HL-60/S4 treated with retinoic acid at 250 ng/mL for 4 days and 3 days (cell line): ENCODE measurements around the gene PRUNE1.

Experiments
- in situ Hi-C: fragments of 300-500 bp; cut with MboI; formaldehyde crosslinking; loops from 2 replicates; pipeline ENCODE4 v1.7.0; 2022; ENCODE audit warnings: low sequenced_read_pairs

Gene PRUNE1

DNA sequence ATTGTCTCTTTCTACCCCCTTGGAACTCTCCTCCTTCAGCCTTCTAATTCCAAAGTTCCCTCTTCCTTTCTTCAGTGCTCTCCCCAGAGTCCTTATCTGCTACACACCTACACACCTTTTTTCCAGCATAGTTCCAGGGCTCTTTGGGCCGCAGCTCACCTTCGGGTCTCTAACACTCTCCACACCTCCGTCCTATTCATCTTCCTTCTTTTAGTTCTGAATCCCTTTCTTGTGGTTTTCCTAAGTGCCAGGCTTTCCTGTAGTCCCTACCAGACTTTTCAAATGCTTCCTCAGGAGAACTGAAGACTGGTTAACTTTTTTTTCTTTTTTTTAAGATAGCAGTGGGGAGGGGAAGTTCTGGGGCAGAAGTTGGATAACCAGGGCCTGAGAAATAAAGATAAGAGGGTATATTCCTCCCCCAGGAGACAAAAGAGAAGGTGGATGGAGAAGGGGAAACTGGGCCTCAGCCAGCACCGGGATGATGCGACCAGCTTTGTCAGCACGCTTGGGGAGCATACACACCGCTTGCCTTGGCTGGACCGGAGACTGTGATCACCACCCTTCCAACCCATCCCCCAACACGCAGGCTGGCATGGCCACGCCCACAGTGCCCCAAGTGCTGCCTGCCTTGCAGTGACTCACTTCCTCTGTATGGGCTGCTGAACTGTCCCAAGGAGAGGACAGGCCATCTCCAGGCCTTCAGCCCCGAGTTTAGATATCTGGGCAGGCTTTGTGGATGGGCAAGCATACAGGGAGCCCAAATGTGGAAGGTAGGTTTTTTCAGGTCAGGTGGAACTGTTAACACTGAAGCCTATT lies 31.2 kb upstream of the PRUNE1 start:
- in situ Hi-C loops = no loop called here

DNA sequence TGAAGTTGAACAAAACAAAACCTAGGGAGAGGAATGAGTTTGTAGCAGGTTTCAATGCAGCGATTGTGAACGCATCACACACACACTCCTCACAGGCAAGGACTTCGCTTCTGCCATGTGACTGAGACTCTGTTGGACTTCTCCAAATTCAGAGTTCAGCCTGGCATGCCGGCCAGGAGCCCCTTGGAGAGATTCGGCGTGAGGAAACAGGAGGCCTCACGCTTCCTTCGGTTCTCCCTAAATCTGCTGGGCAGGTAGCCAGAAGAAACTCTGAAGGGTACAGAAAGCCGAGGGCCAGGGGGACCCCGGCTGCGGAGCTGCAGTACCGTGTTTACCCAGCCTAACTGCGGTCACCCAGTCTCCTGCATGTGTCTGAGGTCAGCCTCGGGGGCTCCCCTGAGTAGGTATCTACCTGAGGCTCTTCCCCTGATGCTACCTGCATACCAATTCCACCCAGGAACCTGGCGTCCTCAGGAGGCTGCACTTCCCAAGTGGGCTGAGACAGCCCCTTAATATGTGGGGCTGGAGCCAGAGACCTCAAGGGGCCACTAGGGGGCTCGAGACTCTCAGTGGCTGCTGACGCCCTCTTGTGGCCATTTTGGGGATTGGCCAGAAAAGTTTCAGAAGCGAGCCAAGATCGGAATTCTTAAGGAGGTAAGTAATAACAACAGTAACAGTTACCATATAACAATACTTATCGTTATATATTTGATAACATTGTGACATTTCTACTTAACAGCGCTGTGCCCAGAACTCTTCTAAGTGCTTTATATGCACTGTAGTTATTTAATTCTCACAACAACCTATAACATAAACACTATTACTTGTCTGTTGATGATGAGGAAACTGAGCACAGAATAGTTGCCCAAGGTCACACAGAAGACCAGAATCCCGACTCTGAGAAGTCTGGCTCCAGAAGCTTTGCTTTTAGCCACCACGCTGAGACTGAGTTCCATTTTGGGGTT lies 28.9 kb upstream of the PRUNE1 start:
- in situ Hi-C loops = no loop called here

DNA sequence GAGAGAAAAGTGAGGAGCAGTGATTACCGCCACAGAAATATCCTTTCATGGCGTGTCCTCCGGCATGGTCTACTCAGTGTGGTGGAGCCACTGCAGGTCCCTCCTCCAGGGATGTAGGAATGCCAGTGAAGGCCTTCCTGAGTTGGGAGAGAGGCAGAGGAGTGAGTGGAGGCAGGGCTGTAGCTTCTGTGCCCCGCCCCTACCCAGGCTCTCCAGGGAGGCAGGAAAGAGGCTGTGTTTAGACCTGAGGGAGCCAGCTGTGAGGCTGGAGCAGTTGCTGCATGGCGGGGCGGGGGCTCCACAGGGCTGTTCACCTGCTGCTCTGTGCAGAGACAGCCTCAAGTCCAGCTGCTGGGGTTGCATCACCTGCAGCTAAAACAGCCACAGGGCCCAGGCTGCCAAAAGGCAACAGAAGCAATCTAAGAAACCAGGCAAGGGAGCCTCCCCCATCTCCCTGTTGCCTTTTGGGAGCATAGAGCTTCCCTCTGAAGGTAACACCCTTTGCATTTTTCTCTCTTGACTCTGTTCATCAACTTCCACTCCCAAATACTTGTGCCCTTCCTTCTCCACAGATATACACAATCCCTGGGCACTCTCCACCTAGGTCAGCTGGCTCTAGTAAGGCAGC lies 27.0 kb upstream of the PRUNE1 start:
- in situ Hi-C loops = no loop called here

DNA sequence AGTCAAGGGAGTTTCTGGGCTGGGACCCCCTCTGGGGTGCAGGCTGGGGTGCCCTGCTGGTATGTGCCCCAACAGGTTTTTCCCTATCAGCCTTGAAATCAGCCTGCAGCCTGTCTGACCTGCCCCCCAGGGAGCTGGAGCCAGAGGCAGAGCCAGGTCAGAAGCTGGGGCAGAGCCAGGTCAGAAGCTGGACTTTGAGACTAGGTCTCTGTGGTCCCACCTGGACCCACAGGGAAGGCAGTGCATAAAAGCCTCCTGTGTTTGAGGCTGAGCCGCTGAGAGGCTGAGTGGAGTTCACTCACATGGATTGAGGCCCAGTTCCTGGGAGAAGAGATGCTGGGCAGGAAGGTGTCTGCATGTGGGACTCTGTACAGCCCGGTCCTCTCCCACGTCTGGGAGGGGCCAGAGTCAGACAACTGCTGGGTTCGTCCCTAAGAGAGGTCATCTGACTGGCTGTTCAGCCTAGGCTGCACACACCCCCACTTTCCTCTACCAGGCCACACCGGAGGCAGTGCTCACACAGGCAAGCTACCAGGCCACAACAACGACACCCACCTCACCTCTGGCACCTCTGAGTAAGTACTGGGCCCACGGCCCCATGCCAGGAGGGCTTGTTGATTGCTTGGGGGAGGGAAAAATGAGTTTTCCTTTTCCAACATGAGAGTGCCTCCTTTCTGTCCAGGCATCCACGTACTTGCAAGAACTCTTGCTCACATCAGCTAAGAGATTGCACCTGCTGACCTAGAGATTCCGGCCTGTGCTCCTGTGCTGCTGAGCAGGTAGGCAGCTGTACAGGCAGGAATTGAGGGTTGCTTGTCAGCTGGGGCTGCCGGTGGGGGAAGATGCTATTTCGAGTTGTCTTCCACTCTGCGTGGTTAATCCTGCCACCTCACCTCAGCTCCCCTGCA lies 26.2 kb upstream of the PRUNE1 start, which contains the start of gene ANXA9:
Gene ANXA9 (plus strand): TSS at position 488 of the 908 bp plus-strand sequence. CDS start 814 bp downstream, outside the sequence.
- in situ Hi-C loops = no loop called here

DNA sequence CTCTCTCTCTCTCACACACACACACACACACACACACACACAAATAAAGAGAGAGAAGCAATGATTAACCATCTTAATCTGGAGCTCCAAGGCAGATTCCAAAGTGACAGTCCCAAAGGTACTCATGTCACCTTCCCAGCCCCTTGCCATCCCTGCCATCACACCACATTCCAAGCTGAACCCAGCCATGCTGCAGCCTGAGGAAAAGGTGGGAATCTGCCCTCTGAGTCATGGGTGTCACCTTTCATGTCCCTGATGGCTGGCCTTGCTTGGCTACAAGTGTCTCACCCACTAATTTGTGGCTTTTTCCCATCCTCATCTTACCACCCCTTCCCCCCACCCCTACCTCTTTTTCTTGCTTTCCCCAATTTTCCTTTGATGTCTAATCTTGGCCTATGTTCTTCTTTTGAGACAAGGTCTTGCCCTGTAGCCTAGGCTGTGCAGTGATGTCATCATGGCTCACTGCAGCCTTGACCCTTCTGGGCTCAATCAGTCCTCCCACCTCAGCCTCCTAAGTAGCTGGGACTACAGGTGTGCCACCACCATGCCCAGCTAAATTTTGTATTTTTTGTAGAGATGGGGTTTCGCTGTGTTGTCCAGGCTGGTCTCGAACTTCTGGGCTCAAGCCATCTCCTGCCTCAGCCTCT lies 22.9 kb upstream of the PRUNE1 start:
- in situ Hi-C loops = no loop called here

DNA sequence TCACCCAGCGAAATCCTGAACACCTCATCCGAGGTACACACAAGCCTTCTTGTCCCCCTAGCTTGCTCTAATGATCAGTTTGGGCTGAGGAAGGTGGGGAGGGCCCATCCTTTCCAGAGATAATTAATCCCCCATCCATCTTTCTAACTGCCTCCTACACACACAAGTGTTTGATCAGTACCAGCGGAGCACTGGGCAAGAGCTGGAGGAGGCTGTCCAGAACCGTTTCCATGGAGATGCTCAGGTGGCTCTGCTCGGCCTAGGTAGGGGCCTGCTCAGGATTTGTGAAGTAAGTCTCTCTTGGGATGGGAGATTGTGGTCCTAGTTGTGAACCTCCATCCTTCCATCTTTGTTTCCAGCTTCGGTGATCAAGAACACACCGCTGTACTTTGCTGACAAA lies 20.3 kb upstream of the PRUNE1 start:
- in situ Hi-C loops = no loop called here

DNA sequence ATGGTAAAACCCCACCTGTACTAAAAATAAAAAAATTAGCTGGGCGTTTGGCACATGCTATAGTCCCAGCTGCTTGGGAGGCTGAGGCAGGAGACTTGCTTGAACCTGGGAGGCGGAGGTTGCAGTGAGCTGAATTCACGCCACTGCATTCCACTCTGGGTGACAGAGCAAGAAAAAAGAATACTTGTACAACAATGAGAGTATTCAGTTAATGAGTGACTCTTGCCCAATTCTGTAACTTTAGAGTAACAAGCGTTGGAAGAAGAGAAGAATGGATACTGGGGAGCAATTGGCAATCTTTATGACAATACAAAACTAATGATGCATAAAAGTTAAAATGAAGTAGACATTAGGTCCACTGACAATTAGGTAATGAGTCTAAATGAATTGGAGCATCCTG lies 15.6 kb upstream of the PRUNE1 start:
- in situ Hi-C loops = no loop called here

DNA sequence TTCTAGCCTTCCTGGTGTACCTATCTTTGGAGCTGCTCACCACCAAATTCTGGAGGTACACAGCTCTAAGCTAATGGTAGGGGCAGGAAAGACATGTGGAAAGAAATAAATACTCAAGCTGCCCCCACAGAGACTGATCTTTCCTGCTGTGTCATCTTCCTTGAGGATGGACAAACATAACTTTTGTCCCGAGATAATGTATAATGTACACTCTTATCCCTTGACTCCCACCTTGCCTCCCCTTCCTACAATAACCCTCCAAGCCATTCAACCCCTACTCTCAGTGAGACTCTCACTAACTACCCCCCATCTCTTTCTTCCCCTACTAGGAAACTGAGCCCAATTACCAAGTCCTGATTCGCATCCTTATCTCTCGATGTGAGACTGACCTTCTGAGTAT lies 14.0 kb upstream of the PRUNE1 start:
- in situ Hi-C loops = no loop called here

DNA sequence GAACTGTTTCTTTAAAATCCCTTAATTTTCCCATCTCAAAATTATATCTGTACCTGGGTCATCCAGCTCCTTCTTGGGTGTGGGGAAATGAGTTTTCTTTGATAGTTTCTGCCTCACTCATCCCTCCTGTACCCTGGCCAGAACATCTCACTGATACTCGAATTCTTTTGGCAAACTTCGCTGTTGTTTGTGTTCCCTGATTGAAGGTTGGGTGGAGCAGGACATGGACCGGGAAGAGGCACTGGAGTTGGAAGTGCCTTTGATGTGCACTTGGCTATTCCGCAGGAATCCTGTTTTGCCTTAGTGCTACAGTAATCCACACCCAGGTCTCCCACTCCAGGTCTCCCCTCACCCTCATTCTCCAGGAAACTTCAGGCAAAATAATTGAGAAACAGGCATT lies 12.8 kb upstream of the PRUNE1 start:
- in situ Hi-C loops = no loop called here

DNA sequence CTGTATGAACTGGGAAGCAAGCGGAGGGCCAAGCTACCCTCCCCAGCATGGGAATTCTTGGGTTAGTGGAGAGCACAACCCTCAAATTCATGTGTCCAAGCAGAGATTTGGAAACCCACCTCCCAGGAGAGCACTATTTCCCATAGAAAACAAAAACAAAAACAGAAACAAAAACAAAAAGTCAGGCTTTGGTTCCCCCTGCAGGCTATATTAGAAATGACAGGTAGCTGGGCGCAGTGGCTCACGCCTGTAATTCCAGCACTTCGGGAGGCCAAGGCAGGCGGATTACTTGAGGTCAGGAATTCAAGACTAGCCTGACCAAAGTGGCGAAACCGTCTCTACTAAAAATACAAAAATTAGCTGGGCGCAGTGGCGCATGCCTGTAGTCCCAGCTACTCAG lies 12.4 kb upstream of the PRUNE1 start:
- in situ Hi-C loops = no loop called here

DNA sequence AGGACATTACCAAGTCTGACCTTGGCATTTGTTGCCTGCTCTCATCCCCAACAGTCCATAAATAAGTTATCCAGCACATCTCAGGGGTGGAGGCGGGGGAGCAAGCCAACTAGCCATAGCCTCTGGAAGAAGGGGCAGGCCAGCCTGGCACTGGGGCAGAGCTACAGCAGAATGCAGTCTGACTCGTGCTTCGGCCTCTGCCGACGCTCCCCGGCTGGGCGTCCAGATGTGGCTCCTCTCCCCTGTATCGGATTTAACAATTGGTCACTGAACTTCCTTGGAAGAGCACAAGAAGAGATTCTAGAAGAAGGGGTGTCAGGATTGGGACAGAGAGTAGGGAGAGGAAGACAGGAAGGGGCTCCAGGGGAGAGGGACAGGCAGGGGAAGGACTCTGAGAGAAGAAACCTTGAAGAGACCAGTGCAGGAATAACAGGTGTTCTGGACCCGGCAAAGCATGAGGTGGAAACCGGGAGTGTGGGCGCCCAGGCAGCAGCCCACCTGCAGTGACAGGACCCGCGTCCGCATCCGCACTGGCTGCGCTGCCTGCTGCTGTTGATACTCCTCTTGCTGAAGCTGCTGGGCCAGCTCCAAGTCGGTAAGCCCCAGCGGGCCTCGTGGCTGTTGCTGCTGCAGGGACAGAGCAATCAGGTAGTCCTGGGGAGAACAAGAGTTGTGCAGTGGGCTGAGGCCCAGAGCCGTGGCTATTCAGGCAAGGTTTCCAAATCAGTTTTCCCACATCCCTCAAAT lies 10.9 kb upstream of the PRUNE1 start:
- in situ Hi-C loops = no loop called here

DNA sequence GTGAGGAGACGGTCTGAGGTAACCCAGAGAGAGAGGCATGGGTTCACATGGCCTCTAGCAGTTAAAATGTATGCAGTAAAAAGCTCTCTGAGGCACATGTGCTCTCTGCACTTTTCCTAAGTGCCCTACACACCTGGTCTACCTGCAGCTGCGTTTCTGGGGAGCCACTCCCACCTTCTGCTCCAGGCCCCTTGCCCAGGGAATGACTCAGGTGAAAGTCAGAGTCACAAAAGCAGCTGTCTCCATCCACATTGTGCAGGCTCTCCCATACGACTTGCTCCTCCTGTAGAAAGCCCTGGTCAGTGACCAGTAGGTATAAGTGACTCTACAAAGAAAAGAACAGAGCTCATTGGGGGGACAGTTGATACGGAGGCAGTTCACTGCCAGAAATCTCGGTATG lies 10.3 kb upstream of the PRUNE1 start:
- in situ Hi-C loops = no loop called here

DNA sequence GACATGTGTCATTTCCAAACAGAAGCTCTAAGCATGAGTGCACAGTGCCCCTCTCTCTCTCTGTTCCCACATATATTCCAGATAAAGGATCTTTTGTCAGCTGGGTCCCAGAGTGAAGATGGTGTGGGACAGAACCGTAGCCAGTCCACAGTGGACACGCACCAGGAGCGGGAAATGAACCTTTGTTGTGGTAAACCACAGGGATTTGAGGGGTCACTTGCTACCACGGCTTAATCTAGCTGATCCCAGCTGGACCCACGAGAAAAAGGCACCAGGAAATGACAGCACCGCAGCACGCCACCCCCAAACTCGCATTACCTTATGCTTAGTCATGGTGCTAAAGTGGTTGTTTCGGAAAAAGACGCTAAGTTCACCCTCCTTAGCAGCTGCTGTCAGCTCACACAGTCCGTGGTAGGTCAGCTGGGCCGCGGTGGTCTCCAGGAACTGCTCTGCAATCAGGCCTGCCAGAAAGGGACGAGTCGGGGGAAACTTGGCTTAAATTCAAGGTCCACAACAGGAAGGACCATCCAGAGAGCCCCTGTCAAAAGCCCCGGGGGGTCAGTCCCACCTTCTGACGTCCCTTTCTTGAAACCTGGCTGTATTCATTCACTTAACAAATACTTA lies 9.1 kb upstream of the PRUNE1 start:
- in situ Hi-C loops = no loop called here

DNA sequence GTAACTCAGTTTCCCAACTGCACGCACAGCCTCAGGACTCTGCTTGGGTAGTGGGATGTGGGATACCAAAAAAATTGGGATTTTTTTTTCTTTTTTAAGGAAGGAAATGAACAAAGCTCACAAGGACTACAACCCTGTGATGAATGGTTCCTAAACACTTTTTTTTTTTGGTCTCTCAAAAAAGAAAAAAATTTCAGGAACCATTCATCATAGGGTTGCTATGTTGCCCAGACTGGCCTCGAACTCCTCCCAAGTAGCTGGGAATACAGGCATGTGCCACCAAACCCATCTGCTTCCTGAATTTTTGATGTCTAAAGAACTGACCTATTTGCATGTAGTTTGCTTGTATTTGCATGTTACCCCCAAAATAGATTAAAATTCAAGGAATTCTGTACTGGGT lies 8.3 kb upstream of the PRUNE1 start:
- in situ Hi-C loops = no loop called here

DNA sequence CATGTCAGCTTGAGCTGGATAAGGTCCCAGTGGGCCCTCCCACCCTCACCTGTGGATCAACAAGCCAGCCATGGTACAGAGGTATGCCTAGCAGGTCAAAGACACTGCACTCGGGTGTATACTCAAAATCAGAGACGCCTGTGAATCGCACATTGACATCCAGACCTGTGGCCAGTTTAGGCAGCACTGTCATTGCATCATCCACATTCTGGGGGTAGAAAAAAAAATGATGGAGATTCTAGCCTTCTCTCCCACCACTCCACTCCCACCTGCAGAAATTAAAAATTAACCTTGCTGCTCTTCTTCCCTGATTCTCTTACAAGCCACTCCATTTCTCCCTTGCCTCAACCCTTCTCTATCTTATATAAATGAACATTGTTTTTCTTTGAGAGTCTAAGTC lies 7.8 kb upstream of the PRUNE1 start:
- in situ Hi-C loops = no loop called here

DNA sequence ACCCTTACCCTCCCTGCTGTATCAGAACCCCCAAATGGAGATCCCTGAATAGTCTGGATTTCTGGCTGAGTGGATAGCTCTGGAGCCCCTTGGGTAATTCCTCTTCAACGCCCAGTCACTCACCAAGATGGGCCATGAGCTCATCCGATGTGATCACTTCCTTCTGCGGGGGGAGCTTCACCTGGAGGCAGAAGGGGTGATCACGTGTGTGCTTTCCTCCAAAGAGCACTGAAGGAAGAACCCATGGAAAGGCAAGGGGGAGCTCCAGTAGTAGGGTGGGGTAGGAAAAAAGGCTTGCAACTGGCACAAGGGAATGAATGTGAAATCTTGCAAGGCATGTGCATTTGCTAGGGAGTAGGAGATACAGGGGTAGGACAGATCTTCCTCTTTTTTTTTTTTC lies 6.6 kb upstream of the PRUNE1 start:
- in situ Hi-C loops = no loop called here

DNA sequence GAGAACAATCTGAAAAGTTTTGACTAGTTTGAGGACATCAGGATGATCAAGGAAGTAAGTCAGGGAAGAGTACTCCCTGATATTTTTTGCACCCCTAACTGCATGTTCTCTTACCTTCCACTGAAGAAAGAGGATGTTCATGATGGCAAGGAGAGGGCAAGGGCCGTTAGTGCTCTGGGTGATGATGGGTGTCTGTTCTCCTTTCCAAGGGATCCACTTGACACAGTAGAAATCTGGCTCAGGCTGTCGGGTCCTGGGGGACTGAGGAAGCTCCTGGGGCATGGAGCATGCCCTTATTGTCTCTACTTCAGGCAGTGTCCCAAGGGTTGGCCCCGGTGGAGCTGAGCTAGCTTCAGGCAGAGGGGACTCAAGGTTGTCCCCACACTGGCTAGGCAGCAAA lies 6.2 kb upstream of the PRUNE1 start:
- in situ Hi-C loops = no loop called here

DNA sequence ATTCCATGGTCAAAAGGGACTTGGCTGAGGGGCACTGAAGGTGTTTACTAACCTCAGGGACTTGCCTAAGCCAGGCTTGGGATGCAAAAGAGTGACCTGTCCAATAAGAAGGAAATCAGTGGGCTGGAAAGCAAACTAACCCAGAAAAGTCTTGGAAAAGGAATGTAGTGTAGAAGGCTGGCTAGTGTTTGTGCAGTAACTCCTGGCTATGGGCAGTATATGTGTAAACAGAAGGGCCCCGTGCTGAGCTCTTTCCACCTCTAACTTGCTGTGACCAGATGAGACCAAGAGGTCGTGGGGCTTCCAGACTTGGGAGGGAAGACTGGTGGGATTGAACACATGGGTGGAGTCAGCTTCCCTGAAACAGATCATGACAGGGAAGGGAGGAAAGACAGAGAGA lies 5.6 kb upstream of the PRUNE1 start:
- in situ Hi-C loops = no loop called here

DNA sequence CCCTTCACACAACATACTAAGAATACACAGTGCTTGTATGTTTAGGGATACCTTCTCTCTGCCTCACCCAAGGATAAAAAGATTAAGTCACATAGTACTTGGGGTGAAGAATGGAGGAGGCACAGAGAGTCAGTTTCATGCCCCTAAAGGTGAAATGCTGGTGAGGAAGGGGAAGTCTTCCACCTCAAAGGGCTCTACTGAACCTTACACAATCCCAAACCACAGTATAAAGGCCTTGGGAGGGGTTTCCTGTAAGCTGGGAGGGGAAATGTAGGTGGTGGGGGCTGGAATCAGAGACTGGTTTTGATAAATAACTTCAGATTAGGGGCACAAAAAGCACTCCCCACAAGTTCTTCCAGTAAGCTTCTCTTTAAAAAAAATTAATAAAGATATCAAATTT lies 5.1 kb upstream of the PRUNE1 start:
- in situ Hi-C loops = no loop called here
